Measurements from ENCODE around the gene GRM1.

The GRM1 gene

DNA sequence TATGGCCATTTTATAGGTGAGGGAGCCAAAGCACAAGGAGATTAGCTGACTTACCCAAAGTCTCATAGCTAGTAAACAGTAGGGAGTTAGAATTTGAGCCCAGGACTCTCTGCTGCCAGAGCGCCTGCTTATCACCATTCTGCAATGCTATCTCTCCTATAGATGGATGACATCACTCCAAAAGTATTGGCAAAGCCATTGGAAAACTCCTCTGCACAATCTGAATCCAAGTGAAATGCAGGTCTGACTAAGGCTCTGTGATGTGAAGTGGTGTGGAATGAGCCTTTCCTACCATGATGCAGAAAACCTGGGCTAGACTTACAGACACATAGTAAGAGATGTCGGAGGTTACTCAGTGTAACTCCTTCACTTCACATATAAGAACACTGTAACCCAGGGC lies 106.3 kb downstream of the GRM1 start:
- no peak overlapping the region for H3K4me3 ChIP-seq (ENCODE audit: low read depth, low read length)
- no peak for DNase-seq (ENCODE audit: low read depth)
- TF ChIP-seq, protein P1, sequence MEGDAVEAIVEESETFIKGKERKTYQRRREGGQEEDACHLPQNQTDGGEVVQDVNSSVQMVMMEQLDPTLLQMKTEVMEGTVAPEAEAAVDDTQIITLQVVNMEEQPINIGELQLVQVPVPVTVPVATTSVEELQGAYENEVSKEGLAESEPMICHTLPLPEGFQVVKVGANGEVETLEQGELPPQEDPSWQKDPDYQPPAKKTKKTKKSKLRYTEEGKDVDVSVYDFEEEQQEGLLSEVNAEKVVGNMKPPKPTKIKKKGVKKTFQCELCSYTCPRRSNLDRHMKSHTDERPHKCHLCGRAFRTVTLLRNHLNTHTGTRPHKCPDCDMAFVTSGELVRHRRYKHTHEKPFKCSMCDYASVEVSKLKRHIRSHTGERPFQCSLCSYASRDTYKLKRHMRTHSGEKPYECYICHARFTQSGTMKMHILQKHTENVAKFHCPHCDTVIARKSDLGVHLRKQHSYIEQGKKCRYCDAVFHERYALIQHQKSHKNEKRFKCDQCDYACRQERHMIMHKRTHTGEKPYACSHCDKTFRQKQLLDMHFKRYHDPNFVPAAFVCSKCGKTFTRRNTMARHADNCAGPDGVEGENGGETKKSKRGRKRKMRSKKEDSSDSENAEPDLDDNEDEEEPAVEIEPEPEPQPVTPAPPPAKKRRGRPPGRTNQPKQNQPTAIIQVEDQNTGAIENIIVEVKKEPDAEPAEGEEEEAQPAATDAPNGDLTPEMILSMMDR (IDR thresholded peaks at IDR 0.05; ENCODE audit: low read depth, low read length, missing control alignments): no peak

DNA sequence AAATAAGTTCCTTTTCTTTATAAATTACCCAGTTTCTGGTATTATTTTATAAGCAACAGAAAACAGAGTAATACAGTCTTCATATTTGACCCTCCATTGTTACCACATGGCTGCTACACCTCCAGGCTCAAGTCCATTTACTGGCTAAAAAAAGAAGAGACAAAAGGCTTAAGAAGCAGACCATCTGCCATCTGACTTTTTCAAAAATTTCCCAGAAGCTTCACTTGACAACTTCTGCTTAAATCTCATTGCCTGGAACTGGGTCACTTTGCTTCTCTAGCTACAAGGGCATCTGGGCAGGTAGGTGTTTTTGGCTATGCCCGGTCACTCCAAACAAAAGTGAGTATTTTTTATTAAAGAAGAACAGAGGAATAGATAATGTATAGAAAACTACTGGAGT lies 118.0 kb downstream of the GRM1 start:
- no peak for DNase-seq (ENCODE audit: low read depth)
- H3K4me3 ChIP-seq (ENCODE audit: low read depth, low read length): no peak overlapping the region

DNA sequence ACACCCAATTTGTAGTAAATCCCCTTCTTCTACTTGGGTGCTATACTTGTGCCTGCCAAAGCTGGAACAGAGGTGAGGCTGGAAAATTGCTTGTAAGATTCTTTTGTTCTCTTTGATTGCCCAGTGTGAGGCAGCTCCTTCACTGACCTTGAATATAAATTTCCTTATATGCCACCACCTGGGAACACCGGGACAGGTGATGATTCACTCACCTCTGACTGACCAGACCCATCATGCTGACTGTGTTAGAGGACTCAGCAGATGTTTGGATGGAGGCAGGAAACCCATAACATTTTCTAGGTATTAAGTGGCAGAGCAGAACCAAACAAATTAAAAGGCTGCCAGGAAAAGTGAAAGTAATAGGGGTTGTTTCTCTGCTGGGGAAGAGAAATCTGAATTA lies 120.9 kb downstream of the GRM1 start:
- TF ChIP-seq, protein P1 (IDR thresholded peaks at IDR 0.05; ENCODE audit: low read depth, low read length, missing control alignments): no peak
- no peak for DNase-seq (ENCODE audit: low read depth)
- no peak overlapping the region for H3K4me3 ChIP-seq (ENCODE audit: low read depth, low read length)

More for the DNA sequence above, 118.0 kb downstream of the GRM1 start:
- TF ChIP-seq, protein P1 (IDR thresholded peaks at IDR 0.05; ENCODE audit: low read depth, low read length, missing control alignments): no peak

DNA sequence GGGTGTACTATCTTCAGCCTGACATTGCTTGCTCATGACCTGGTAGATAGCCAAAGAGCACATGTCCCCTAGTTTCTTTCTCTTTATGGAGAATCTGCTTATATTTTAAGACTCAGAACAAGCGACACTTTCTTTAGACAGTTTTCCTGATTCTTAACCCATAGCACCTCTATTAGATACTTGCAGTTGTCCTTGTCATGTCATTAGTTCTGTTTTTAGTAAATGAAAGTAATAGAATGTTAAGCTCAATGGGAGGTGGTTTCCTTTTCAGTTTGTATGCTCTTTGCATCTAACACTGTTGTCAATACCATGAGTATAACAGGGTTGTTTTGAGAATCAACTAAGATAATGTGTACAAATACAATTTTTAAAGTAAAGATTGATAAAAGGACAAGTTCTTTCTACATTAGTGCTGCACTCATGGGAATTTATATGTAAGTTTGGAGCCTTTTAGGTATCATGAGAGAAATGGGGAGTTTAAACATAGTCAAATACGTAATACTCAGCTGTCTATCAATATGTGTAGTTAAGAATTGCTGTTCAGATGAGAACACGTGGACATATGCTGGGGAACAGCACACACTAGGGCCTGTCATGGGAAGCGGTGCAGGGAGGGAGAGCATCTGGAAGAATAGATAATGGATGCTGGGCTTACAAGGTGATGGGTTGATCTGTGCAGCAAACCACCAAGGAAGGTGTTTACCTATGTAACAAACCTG lies 124.3 kb downstream of the GRM1 start:
- H3K4me3 ChIP-seq (ENCODE audit: low read depth, low read length): no peak overlapping the region
- TF ChIP-seq, protein P1 (IDR thresholded peaks at IDR 0.05; ENCODE audit: low read depth, low read length, missing control alignments): no peak
- peak; percentile 5 for DNase-seq (ENCODE audit: low read depth)

DNA sequence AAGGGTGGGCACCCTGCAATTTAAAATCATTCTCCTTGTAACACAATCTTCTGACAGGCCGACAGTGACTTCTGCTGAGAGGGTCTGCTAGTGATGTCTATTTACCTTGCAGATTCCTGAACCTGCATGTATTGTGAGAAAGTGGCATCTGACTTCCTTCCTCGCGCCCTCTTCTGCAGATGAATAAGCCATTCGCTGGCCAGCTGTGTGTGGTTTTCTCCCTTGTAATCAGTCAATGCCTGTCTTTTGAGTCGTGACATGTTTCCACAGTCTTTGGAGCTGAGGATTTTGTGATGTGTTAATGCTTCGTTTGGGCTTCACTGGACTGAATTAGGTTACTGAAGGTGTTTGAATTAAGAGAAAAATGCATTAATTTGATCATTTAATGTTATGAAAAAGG lies 125.3 kb downstream of the GRM1 start:
- TF ChIP-seq, protein P1 (IDR thresholded peaks at IDR 0.05; ENCODE audit: low read depth, low read length, missing control alignments): no peak

DNA sequence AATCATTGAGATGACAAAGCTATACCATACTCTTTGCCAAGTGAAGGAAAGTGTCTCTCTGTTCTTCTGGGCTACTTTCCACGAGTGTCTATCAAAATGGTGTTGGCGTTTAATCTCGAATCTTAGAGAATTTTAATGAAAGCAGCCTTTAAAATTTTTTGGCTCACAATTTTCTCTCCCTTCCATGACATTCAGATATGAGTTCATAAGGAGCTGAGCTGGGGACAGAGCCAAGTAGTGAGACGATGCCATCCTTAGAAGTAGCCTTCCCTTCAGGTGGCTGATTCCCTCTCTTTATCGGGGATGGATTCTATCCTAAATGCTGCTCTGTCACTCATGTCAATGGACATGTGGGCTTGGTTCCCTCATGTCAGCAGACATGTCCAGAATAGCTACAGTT lies 132.8 kb downstream of the GRM1 start:
- TF ChIP-seq, protein P1 (IDR thresholded peaks at IDR 0.05; ENCODE audit: low read depth, low read length, missing control alignments): no peak
- H3K4me3 ChIP-seq (ENCODE audit: low read depth, low read length): no peak overlapping the region
- no peak for DNase-seq (ENCODE audit: low read depth)

More for the DNA sequence above, 125.3 kb downstream of the GRM1 start:
- no peak overlapping the region for H3K4me3 ChIP-seq (ENCODE audit: low read depth, low read length)
- no peak for DNase-seq (ENCODE audit: low read depth)

DNA sequence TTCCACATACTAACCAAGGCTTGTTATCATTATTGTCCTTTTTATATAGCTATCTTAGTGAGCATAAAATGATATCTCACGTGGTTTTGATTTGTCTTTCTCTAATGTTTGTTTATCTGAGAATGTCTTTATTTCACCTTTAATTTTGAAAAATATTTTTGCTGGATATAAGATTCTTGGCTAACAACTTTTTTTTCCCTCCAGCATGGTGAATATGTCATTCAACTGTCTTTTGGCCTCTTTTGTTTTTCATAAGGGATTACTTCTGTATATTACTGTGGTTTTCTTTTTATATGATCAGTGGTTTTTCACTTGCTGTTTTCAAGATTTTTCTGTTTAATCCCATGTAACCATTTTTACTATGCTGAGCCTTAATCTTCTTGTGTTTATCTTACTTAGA lies 141.0 kb downstream of the GRM1 start:
- H3K4me3 ChIP-seq (ENCODE audit: low read depth, low read length): no peak overlapping the region
- DNase-seq (ENCODE audit: low read depth): no peak
- TF ChIP-seq, protein P1 (IDR thresholded peaks at IDR 0.05; ENCODE audit: low read depth, low read length, missing control alignments): no peak

All from GM12864 (cell line).